Retinal pigment epithelial cell (primary cell): ENCODE measurements around the gene ANAPC2.
"Not testable (repeated sequence)": the region's sequence is repeated elsewhere in the genome, so short reads cannot be mapped to it uniquely, and the experiment has no call there.

Source experiments
- DNase-seq: peaks from one replicate; pipeline ENCODE4 v3.0.0-alpha.2; 2010; ENCODE audit warnings: low read depth
- H3K4me3 ChIP-seq: 2 replicates; pipeline ENCODE4 v1.5.1; 2011; ENCODE audit warnings: mild to moderate bottlenecking, low read length, control low read depth, moderate library complexity
- CTCF ChIP-seq: conservative IDR thresholded peaks from 2 replicates; pipeline ENCODE4 v1.5.1; 2011; ENCODE audit warnings: low read depth, low read length, control low read depth, inconsistent platforms

The ANAPC2 gene

GRCh38 chr9:137136881-137137607 is 51.3 kb downstream of the ANAPC2 start:
- H3K4me3 ChIP-seq: no peak overlapping the region
- no peak for TF ChIP-seq CTCF
- DNase-seq: no peak

GRCh38 chr9:137136261-137136880 is 52.0 kb downstream of the ANAPC2 start:
- no peak for TF ChIP-seq CTCF
- DNase-seq: no peak
- no peak overlapping the region for H3K4me3 ChIP-seq

- not testable (repeated sequence) for H3K4me3 ChIP-seq, DNase-seq
Measured at GRCh38 chr9:137135154-137135553, 53.2 kb downstream of the ANAPC2 start.

GRCh38 chr9:137134191-137134590 is 54.2 kb downstream of the ANAPC2 start:
- no peak for TF ChIP-seq CTCF
- no peak overlapping the region for H3K4me3 ChIP-seq
- DNase-seq: no peak

GRCh38 chr9:137130176-137130755 is 58.1 kb downstream of the ANAPC2 start:
- no peak for DNase-seq
- no peak for TF ChIP-seq CTCF
- H3K4me3 ChIP-seq: peak overlapping the region; percentile 72

- no peak for TF ChIP-seq CTCF
- peak; percentile 68 for DNase-seq
- H3K4me3 ChIP-seq: peak overlapping the region; percentile 72
Measured at GRCh38 chr9:137129456-137130175, 58.7 kb downstream of the ANAPC2 start.

GRCh38 chr9:137128862-137129455 is 59.4 kb downstream of the ANAPC2 start:
- no peak for TF ChIP-seq CTCF
- no peak for DNase-seq
- H3K4me3 ChIP-seq: peak overlapping the region; percentile 72
